ENCODE measurements around the gene GAPVD1.
"Not testable (repeated sequence)": the region's sequence is repeated elsewhere in the genome, so short reads cannot be mapped to it uniquely, and the experiment has no call there.

The GAPVD1 gene

DNA sequence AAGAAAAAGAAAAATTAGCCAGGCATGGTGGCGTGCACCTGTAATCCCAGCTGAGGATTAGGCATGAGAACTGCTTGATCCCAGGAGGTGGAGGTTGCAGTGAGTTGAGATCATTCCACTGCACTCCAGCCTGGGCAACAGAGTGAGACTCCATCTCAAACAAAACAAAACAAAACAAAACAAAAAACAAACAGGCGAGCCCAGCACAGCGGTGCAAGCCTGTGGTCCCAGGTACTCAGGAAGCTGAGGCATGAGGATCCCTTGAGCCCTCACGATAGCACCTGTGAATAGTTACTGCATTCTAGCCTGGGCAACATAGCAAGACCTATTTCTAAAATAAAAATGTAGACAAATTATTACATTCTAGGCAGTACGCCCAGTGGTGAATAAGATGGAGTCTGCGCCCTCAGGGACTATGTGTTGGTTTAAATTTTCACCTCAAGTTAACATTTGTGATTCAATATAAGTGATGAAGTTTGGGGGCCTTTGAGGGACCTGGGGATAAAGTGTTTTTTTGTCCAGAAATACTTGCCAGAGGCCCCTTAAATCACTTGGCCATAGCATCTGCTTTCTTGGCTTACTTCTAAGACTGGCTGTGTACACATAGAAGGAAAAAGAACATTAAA is 3.4 kb upstream of the GAPVD1 start:
- DNase-seq: no peak

- DNase-seq: no peak
Measured at GRCh38 chr9:125258832-125259534, 2.6 kb upstream of the GAPVD1 start.

GRCh38 chr9:125260561-125260960 is 1.1 kb upstream of the GAPVD1 start:
- DNase-seq: no peak

GRCh38 chr9:125262294-125262991 is 817 bp downstream of the GAPVD1 start:
- DNase-seq: no peak

- not testable (repeated sequence) for DNase-seq
Measured at GRCh38 chr9:125264068-125264467, 2.4 kb downstream of the GAPVD1 start.

DNA sequence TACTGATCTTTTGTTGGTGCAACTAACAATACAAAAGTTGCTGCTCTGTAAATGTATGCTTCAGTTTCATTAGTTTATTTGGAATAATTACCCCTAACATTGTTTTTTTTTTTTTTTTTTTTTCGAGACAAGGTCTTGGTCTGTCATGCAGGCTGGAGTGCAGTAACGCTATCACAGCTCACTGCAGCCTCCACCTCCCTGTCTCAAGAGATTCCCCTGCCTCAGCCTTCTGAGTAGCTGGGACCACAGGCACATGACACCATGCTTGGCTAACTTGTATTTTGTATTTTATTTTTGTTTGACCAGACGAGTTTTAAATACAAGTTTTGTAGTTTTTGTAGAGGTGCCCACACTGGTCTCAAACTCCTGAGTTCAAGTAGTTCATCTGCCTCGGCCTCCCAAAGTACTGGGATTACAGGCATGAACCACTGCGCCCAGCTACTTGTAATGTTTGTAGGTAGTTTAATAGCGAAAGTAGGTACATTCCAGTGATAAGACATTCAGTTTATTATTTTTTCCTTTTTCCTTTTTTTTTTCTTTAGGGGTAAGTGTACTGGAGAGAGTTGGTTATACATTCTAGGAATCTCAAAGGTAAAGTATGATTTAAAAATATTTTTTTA is 6.9 kb downstream of the GAPVD1 start:
- DNase-seq: no peak

- no peak for DNase-seq
Measured at GRCh38 chr9:125269014-125269397, 7.4 kb downstream of the GAPVD1 start.

DNA sequence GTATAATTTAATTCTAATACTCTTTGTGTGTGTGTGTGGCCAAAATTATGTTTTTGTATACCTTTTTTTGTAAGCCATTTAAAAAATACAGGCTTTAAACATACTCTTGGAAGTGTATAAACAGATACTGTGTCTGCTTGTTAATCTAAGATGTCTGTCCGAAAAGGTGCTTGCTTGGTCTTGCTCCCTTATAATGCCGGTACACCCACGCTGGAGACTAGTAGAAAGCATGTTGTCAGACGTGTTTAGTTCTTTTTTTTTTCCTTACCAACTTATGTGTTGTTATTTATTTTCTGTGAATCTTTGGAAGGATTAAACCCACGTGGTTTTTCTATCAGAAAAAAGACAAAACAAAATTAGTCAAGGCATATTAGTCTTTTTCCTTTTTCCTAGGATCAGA is 9.5 kb downstream of the GAPVD1 start:
- no peak for DNase-seq

DNA sequence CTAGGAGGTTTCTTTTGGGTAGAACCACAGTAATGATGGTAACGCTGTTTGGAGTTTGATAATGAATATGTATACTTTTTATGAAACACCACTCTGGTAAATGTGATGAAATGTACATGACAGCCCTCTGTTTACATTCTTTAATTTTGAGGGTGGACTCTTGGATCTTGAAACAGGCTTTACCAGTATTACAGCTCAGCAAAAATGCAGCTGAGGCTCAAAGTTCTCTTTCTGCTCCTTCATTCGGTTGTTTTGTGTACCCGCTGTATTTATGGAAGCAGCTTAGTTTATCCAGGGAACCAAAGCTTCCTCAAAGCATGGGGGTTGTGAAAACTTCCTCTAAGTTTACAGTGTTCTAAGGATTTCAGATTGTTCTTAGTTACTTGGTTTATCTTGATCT is 11.1 kb downstream of the GAPVD1 start:
- DNase-seq: no peak

DNA sequence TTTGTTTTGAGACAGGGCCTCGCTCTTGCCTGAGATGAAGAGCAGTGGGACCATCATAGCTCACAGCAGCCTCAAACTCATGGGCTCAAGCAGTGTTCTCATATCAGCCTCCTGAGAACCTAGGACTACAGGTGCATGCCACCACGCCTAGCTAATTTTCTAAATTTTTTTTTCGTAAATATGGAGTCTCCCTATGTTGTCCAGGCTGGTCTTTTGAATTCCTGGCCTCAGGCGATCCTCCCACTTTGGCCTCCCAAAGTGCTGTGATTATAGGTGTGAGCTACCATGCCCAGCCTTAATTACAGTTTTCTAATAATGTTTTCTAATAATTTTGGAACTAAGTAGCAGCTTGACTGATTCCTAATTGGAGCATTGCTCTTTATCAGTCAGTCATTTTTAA is 15.1 kb downstream of the GAPVD1 start:
- DNase-seq: no peak

- no peak for DNase-seq
Measured at GRCh38 chr9:125277411-125277810, 15.8 kb downstream of the GAPVD1 start.

GRCh38 chr9:125280945-125281344 is 19.3 kb downstream of the GAPVD1 start:
- DNase-seq: no peak

GRCh38 chr9:125284855-125285254 is 23.2 kb downstream of the GAPVD1 start:
- DNase-seq: no peak

DNA sequence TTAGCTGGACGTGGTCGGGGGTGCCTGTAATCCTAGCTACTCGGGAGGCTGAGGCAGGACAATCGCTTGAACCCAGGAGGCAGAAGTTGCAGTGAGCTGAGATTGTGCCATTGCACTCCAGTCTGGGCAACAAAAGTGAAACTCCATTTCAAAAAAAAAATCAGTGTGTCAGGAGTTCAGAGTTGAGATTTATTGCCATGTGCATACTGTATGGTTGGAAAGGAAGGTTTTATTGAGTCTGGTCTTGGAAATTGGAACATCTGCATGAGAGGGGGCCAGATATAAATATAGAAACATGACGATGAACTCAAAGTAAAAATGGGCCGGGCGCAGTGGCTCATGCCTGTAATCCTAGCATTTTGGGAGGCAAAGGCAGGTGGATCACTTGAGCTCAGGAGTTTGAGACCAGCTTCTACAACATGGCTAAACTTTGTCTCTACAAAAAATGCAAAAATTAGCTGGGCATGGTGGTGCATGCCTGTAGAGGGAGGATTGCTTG is 25.4 kb downstream of the GAPVD1 start:
- DNase-seq: not testable (repeated sequence)

DNA sequence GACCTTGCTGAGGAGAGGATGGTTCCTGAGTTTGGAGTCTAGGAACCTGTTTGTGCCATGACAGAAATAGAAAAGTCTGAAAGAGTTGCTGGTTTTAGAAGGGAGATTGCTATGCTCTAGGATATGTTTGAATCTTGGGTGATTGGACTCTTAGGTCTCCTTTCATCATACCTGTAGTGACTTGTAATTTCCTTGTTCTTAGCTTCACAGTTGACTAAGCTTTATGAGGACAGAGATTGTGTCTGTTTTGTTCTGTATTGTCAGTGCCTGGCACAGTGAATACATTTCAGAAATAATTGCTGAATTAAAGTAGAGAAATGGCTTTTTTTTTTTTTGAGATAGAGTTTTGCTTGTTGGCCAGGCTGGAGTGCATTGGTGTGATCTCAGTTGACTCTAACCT is 31.5 kb downstream of the GAPVD1 start:
- DNase-seq: no peak

- no peak for DNase-seq
Measured at GRCh38 chr9:125295657-125296056, 34.0 kb downstream of the GAPVD1 start.

DNA sequence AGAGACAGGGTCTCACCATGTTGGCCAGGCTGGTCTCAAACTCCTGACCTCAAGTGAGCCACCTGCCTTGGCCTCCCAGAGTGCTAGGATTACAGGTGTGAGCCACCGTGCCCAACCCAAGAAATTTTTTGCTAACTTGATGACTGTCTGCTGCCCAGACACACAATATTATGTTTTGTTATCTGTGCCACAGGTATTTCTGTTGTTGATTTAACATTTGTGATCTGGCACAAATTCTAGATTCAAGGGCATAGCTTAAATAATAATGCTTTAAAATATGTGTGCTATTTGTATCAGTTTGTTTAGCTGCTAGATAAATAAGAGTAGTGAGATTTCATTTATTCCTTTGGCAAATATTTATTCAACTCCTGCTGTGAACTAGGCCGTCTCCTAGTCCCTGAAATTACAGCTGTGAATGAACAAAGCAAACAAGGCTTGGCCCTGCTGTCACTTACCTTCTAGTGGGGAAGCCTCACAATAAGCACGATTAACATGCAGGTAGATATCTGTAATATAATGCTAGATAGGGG is 35.3 kb downstream of the GAPVD1 start:
- no peak for DNase-seq

DNA sequence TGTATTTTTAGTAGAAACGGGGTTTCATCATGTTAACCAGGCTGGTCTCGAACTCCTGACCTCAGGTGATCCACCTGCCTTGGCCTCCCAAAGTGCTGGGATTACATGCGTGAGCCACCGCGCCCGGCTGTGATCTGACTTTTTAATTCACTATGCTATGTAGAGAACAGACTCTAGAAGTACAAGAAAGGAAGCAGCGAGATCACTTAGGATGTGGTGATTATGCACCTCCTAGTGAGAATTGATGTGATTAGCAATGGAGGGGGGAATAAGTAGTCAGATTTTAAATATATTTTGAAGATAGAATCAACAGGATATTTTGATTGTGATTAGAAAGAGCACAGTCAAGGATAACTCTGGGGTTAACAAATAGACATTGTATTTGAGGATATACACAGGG is 36.3 kb downstream of the GAPVD1 start:
- DNase-seq: no peak

DNA sequence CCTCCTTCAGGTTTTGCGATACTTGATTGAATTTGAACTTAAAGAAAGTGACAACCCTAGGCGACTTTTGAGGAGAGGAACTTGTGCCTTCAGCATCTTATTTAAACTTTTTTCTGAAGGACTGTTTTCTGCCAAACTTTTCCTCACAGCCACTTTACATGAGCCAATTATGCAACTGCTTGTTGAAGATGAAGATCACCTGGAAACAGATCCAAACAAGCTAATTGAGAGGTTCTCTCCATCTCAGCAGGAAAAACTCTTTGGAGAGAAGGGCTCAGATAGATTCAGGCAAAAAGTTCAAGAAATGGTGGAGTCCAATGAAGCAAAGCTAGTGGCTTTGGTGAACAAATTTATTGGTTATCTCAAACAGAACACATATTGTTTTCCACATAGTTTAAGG is 40.6 kb downstream of the GAPVD1 start:
- no peak for DNase-seq

GRCh38 chr9:125304273-125304672 is 42.6 kb downstream of the GAPVD1 start:
- DNase-seq: no peak

DNA sequence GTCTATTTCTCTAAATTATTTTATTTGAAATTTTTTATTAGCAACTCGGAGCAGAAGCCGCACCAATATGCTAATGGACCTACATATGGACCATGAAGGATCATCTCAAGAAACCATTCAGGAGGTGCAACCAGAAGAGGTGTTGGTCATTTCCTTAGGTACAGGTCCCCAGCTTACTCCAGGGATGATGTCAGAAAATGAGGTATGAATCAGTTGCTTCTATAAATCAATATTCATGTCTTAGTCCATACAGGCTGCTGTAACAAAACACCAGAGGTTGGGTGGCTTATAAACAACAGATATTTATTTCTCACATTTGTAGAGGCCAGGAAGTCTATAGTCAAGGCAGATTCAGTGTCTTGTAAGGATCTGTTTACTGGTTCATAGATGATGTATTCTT is 50.8 kb downstream of the GAPVD1 start:
- DNase-seq: no peak

- DNase-seq: not testable (repeated sequence)
Measured at GRCh38 chr9:125316359-125316758, 54.7 kb downstream of the GAPVD1 start.

- no peak for DNase-seq
Measured at GRCh38 chr9:125317704-125318103, 56.1 kb downstream of the GAPVD1 start.

All from activated effector memory CD4-positive, alpha-beta T cell treated with Interleukin-2 at 50 U/mL for 16 hours (primary cell).